HT-29 (cell line): Measurements from ENCODE around the gene URAD. TPM values are rescaled to one million over a fixed set of nuclear protein-coding genes. Genes with fewer than 3 reads are reported as not detected.

Experiments used
- DNase-seq: peaks from one replicate; pipeline ENCODE4 v3.0.0-alpha.2; 2015; ENCODE audit warnings: low spot score
- total RNA-seq: library from RNA; depleted of rRNA; stranded (reverse); fragments of >200 nt; shearing (Covaris generic); gene quantifications from 2 replicates; pipeline ENCODE4 v1.2.3, GENCODE V29; 2014

URAD gene
- total RNA-seq, 1 experiment from 2014 or later, result not detected

- peak; percentile 27 for DNase-seq
Observed at GRCh38 chr13:28000567-28000966, 12.1 kb upstream of the URAD start.

GRCh38 chr13:27997904-27998522 lies 9.5 kb upstream of the URAD start:
- DNase-seq, result peak; percentile 95

GRCh38 chr13:27991881-27992280 lies 3.4 kb upstream of the URAD start:
- no peak for DNase-seq

GRCh38 chr13:27985600-27985999 lies 2.9 kb downstream of the URAD start:
- DNase-seq, result no peak

GRCh38 chr13:27982361-27982760 lies 6.1 kb downstream of the URAD start:
- no peak for DNase-seq

GRCh38 chr13:27981006-27981708 lies 7.3 kb downstream of the URAD start:
- DNase-seq, result no peak

- no peak for DNase-seq
Observed at GRCh38 chr13:27980280-27980998, 8.1 kb downstream of the URAD start.

GRCh38 chr13:27979765-27980279 lies 8.7 kb downstream of the URAD start:
- DNase-seq, result no peak

- no peak for DNase-seq
Observed at GRCh38 chr13:27979001-27979643, 9.4 kb downstream of the URAD start.

GRCh38 chr13:27978301-27978968 lies 10.1 kb downstream of the URAD start:
- DNase-seq, result no peak

GRCh38 chr13:27977476-27978300 lies 10.8 kb downstream of the URAD start:
- DNase-seq, result no peak

GRCh38 chr13:27976362-27977091 lies 12.0 kb downstream of the URAD start:
- no peak for DNase-seq

GRCh38 chr13:27975564-27976361 lies 12.7 kb downstream of the URAD start:
- DNase-seq, result no peak

- no peak for DNase-seq
Observed at GRCh38 chr13:27973961-27974662, 14.4 kb downstream of the URAD start.

GRCh38 chr13:27973291-27973690 lies 15.2 kb downstream of the URAD start:
- DNase-seq, result no peak

- no peak for DNase-seq
Observed at GRCh38 chr13:27972478-27972820, 16.0 kb downstream of the URAD start.

GRCh38 chr13:27971776-27972477 lies 16.6 kb downstream of the URAD start:
- DNase-seq, result no peak

GRCh38 chr13:27971236-27971645 lies 17.3 kb downstream of the URAD start:
- DNase-seq, result no peak
